Glutamatergic neuron (in vitro differentiated cells): Measurements from ENCODE around the gene CYGB. TPM values are rescaled to one million over a fixed set of nuclear protein-coding genes. Genes with fewer than 3 reads are reported as not detected.
A peak's percentile ranks its signal among the peaks of the same experiment; 100 is the strongest.

Experiments
- DNase-seq: peaks from one replicate; pipeline ENCODE4 v3.0.0; 2022
- H3K27ac Mint-ChIP-seq: one replicate; pipeline ENCODE4 v1.8.0; 2020; ENCODE audit warnings: mild to moderate bottlenecking, mixed read lengths, inconsistent platforms; ENCODE audit not compliant: unreplicated experiment
- H3K27me3 Mint-ChIP-seq: one replicate; pipeline ENCODE4 v1.8.0; 2020; ENCODE audit warnings: mild to moderate bottlenecking, moderate library complexity, mixed read lengths, inconsistent platforms; ENCODE audit not compliant: unreplicated experiment
- H3K36me3 Mint-ChIP-seq: one replicate; pipeline ENCODE4 v1.8.0; 2020; ENCODE audit warnings: mild to moderate bottlenecking, mixed read lengths, inconsistent platforms; ENCODE audit not compliant: unreplicated experiment
- H3K4me1 Mint-ChIP-seq: one replicate; pipeline ENCODE4 v1.8.0; 2020; ENCODE audit warnings: mild to moderate bottlenecking, low read depth, mixed read lengths, inconsistent platforms; ENCODE audit not compliant: unreplicated experiment
- H3K4me3 Mint-ChIP-seq: one replicate; pipeline ENCODE4 v1.8.0; 2020; ENCODE audit warnings: mild to moderate bottlenecking, mixed read lengths, inconsistent platforms; ENCODE audit not compliant: unreplicated experiment
- H3K9me3 Mint-ChIP-seq: one replicate; pipeline ENCODE4 v1.8.0; 2020; ENCODE audit warnings: mild to moderate bottlenecking, moderate library complexity, mixed read lengths, inconsistent platforms; ENCODE audit not compliant: unreplicated experiment
- CTCF ChIP-seq: fragments of 200-600 bp; sonication (generic); IDR thresholded peaks from one replicate; pipeline ENCODE4 v1.5.0; 2021; ENCODE audit not compliant: partially characterized antibody, unreplicated experiment
- total RNA-seq: library from RNA; stranded (reverse); fragmentation: NEBNext Ultra II Directional; extraction: Animal tissue kit (Norgen Biotek cat#: 25700); gene quantifications from one replicate; pipeline ENCODE4 v1.2.1, GENCODE V29; 2021; ENCODE audit not compliant: unreplicated experiment

The CYGB gene
- total RNA-seq, 1 donor from 2014 or later = 20.4 TPM

- peaks cover 12% of the 10 kb centered on the region for H3K27me3 Mint-ChIP-seq
- H3K9me3 Mint-ChIP-seq = peaks cover 7% of the 10 kb centered on the region
- H3K27ac Mint-ChIP-seq = no peak overlapping the region
- peak overlapping the region; percentile 38 for H3K4me3 Mint-ChIP-seq
- no peaks in the 10 kb centered on the region for H3K36me3 Mint-ChIP-seq
- H3K4me1 Mint-ChIP-seq = peaks cover 16% of the 10 kb centered on the region
- no peak for TF ChIP-seq CTCF
- no peak for DNase-seq
Measured at GRCh38 chr17:76500074-76500746, 37.3 kb downstream of the CYGB start.

- peaks cover 12% of the 10 kb centered on the region for H3K27me3 Mint-ChIP-seq
- no peak for DNase-seq
- H3K9me3 Mint-ChIP-seq = peaks cover 7% of the 10 kb centered on the region
- no peak overlapping the region for H3K4me3 Mint-ChIP-seq
- no peak for TF ChIP-seq CTCF
- peaks cover 16% of the 10 kb centered on the region for H3K4me1 Mint-ChIP-seq
- no peak overlapping the region for H3K27ac Mint-ChIP-seq
- H3K36me3 Mint-ChIP-seq = no peaks in the 10 kb centered on the region
Measured at GRCh38 chr17:76499267-76499667, 38.2 kb downstream of the CYGB start.

GRCh38 chr17:76498876-76499251 is 38.6 kb downstream of the CYGB start:
- peak overlapping the region; percentile 82 for H3K27ac Mint-ChIP-seq
- H3K4me1 Mint-ChIP-seq = peaks cover 16% of the 10 kb centered on the region
- DNase-seq = no peak
- H3K9me3 Mint-ChIP-seq = peaks cover 7% of the 10 kb centered on the region
- H3K27me3 Mint-ChIP-seq = peaks cover 12% of the 10 kb centered on the region
- H3K36me3 Mint-ChIP-seq = no peaks in the 10 kb centered on the region
- no peak for TF ChIP-seq CTCF
- peak overlapping the region; percentile 74 for H3K4me3 Mint-ChIP-seq

- Mint-ChIP-seq H3K4me1 (peaks cover 17% of the 10 kb centered on the region), H3K9me3 (peaks cover 7% of the 10 kb centered on the region), H3K4me3 (peak overlapping the region; percentile 74), H3K36me3 (no peaks in the 10 kb centered on the region), H3K27me3 (peaks cover 12% of the 10 kb centered on the region), H3K27ac (peak overlapping the region; percentile 82)
- TF ChIP-seq CTCF = no peak
- peak; percentile 88 for DNase-seq
Measured at GRCh38 chr17:76497979-76498875, 39.3 kb downstream of the CYGB start.

GRCh38 chr17:76497699-76497978 is 39.9 kb downstream of the CYGB start:
- no peak for TF ChIP-seq CTCF
- H3K9me3 Mint-ChIP-seq = peaks cover 7% of the 10 kb centered on the region
- H3K27me3 Mint-ChIP-seq = peaks cover 12% of the 10 kb centered on the region
- H3K4me1 Mint-ChIP-seq = peaks cover 23% of the 10 kb centered on the region
- no peak for DNase-seq
- H3K36me3 Mint-ChIP-seq = no peaks in the 10 kb centered on the region
- no peak overlapping the region for H3K27ac Mint-ChIP-seq
- H3K4me3 Mint-ChIP-seq = no peak overlapping the region
